Kidney (tissue), 14 donors: ENCODE measurements around the gene LDLRAD4. TPM values are rescaled to one million over a fixed set of nuclear protein-coding genes. Genes with fewer than 3 reads are reported as not detected.

Source experiments
- DNase-seq, 5 donors: peaks; one replicate each; pipeline ENCODE4 v3.0.0-alpha.2; 2013 to 2020
- FAIRE-seq: peaks from 2 replicates; lab custom pipeline; 2012; peaks lifted over from hg19 to GRCh38; lab: Jason Lieb, UNC
- H3K27ac ChIP-seq, 2 donors: one replicate each; pipeline ENCODE4 v1.7.0; 2013; ENCODE audit warnings: low read depth in 2 of 2, low read length in 2 of 2, inconsistent platforms in 1 of 2
- H3K27me3 ChIP-seq: one replicate; pipeline ENCODE4 v1.7.1; 2013; ENCODE audit warnings: low read length, inconsistent platforms; ENCODE audit not compliant: control insufficient read depth, insufficient read depth
- H3K36me3 ChIP-seq, 3 donors: one replicate each; pipeline versions ENCODE4 v1.7.0 to v1.7.1; 2013; ENCODE audit warnings: low read length in 3 of 3, control low read depth in 1 of 3, inconsistent platforms in 1 of 3; ENCODE audit not compliant: insufficient read depth in 3 of 3, control insufficient read depth in 2 of 3
- H3K4me1 ChIP-seq, 3 donors: one replicate each; pipeline versions ENCODE4 v1.7.0 to v1.7.1; 2013; ENCODE audit warnings: low read length in 3 of 3, inconsistent platforms in 1 of 3, low read depth in 1 of 3; ENCODE audit not compliant: control insufficient read depth in 2 of 3, insufficient read depth in 2 of 3
- H3K4me3 ChIP-seq, 3 donors: one replicate each; pipeline versions ENCODE4 v1.7.0 to v1.8.1; 2013; ENCODE audit warnings: low read length in 3 of 3, control low read depth in 1 of 3, inconsistent platforms in 1 of 3
- H3K9ac ChIP-seq, 3 donors: one replicate each; pipeline versions ENCODE4 v1.7.0 to v1.7.1; 2013; ENCODE audit warnings: low read length in 3 of 3, control low read depth in 1 of 3, inconsistent platforms in 1 of 3
- H3K9me3 ChIP-seq, 3 donors: one replicate each; pipeline versions ENCODE4 v1.7.0 to v1.7.1; 2013; ENCODE audit warnings: low read length in 3 of 3, control low read depth in 1 of 3, inconsistent platforms in 1 of 3; ENCODE audit not compliant: control insufficient read depth in 2 of 3, insufficient read depth in 1 of 3
- CTCF ChIP-seq: IDR thresholded peaks from 3 replicates; pipeline ENCODE4 v1.5.1; 2012; ENCODE audit warnings: mild to moderate bottlenecking, moderate library complexity, borderline replicate concordance; ENCODE audit not compliant: insufficient read depth; ENCODE audit errors: extremely low read depth
- intact Hi-C: fragments of 100-400 bp; cut with DNase I; formaldehyde crosslinking; loops from one replicate; pipeline ENCODE4 v1.11.1; 2022
- microRNA-seq: library from miRNA; unstranded; fragments of <30 nt; microRNA quantifications from one replicate; pipeline ENCODE4 v1.2.0, GENCODE V29; 2020
- polyA plus RNA-seq: library from polyadenylated mRNA; stranded (reverse); fragments of 350-450 nt; fragmentation: Illumina TruSeq; extraction: RNeasy Lipid Tissue Mini Kit (QIAGEN cat#74804); gene quantifications from one replicate; pipeline ENCODE4 v1.2.3, GENCODE V29; 2014; ENCODE audit warnings: low read depth, low replicate concordance; ENCODE audit not compliant: insufficient read depth
- total RNA-seq: library from RNA; stranded (reverse); fragmentation: NEBNext Ultra II Directional; extraction: Animal tissue kit (Norgen Biotek cat#: 25700); gene quantifications from one replicate; pipeline ENCODE4 v1.2.1, GENCODE V29; 2021
- donor health status: control.
- donor health status: control.
- donor health status: control.
- donor health status: control.
- donor health status: control.
- donor health status: DM: yes; HTN: yes; CAD: no.
- donor health status: Normal renal cell carcinoma (clear cell type).

LDLRAD4 gene
- total and polyA plus RNA-seq, 2 donors from 2014 or later: 2.3 to 42.3 TPM

- FAIRE-seq (no peak), DNase-seq (no peak)
- H3K27me3 ChIP-seq: no peaks in the 10 kb centered on the region
- no peak overlapping the region for H3K4me3 ChIP-seq
- H3K9ac ChIP-seq: no peak overlapping the region
- H3K27ac ChIP-seq: no peak overlapping the region
- TF ChIP-seq CTCF: no peak
- no peaks in the 10 kb centered on the region for H3K36me3 ChIP-seq
- H3K9me3 ChIP-seq: peaks cover 0 to 10% (median 0%) of the 10 kb centered on the region in 3 donors
- intact Hi-C loops: no loop called here
- H3K4me1 ChIP-seq: no peaks in the 10 kb centered on the region
Observed at GRCh38 chr18:13700153-13700552, 481.6 kb downstream of the LDLRAD4 start.

Small RNA genes lying within 50 kb of the gene (microRNA-seq; reads per million reads assigned to microRNA genes)
- gene MIR4526: not detected
- gene MIR5190: not detected

Other genes starting within 250 kb of the LDLRAD4 start
- gene CEP192, start 227.4 kb upstream of the LDLRAD4 start, total RNA-seq: 31.7 TPM
- gene CEP192, start 227.4 kb upstream of the LDLRAD4 start, polyA plus RNA-seq: 4.9 TPM